Fibroblast of mammary gland (primary cell): ENCODE data around the gene SND1.

ENCODE experiments used
- DNase-seq: peaks from one replicate; pipeline ENCODE4 v3.0.0-alpha.2; 2010; ENCODE audit warnings: low read depth
- H3K4me3 ChIP-seq: 2 replicates; pipeline ENCODE4 v1.5.1; 2011; ENCODE audit warnings: low read depth, mild to moderate bottlenecking, low read length, moderate library complexity; ENCODE audit not compliant: control insufficient read depth
- CTCF ChIP-seq: conservative IDR thresholded peaks from 2 replicates; pipeline ENCODE4 v1.5.1; 2011; ENCODE audit warnings: low read depth, low read length, inconsistent platforms; ENCODE audit not compliant: control insufficient read depth, insufficient read depth

The SND1 gene

GRCh38 chr7:127751062-127751461, 99.1 kb downstream of the SND1 start:
- no peak for TF ChIP-seq CTCF
- H3K4me3 ChIP-seq = no peak overlapping the region
- peak; percentile 84 for DNase-seq

GRCh38 chr7:127751490-127752448, 99.8 kb downstream of the SND1 start:
- no peak for TF ChIP-seq CTCF
- peak; percentile 88 for DNase-seq
- H3K4me3 ChIP-seq = no peak overlapping the region

GRCh38 chr7:127752829-127753228, 100.8 kb downstream of the SND1 start:
- TF ChIP-seq CTCF = no peak
- H3K4me3 ChIP-seq = no peak overlapping the region
- DNase-seq = no peak

- DNase-seq = peak; percentile 20
- no peak for TF ChIP-seq CTCF
- H3K4me3 ChIP-seq = no peak overlapping the region
Measured at GRCh38 chr7:127754457-127754856, 102.5 kb downstream of the SND1 start.

GRCh38 chr7:127755521-127755920, 103.5 kb downstream of the SND1 start:
- H3K4me3 ChIP-seq = no peak overlapping the region
- TF ChIP-seq CTCF = no peak
- no peak for DNase-seq

- H3K4me3 ChIP-seq = no peak overlapping the region
- TF ChIP-seq CTCF = no peak
- no peak for DNase-seq
Measured at GRCh38 chr7:127755965-127756364, 104.0 kb downstream of the SND1 start.
